HCT116 (cell line): Measurements from ENCODE around the gene PCSK2.

Experiments used
- EZH2 ChIP-seq: fragments of 200-600 bp; sonication (generic); IDR thresholded peaks from 2 replicates; pipeline ENCODE4 v1.6.1; 2017; ENCODE audit warnings: antibody characterized with exemption, mixed run types
- EZH2phosphoT487 ChIP-seq: fragments of 200-600 bp; IDR thresholded peaks from 2 replicates; pipeline ENCODE4 v1.6.1; 2018; ENCODE audit warnings: antibody characterized with exemption, borderline replicate concordance
- POLR2AphosphoS5 ChIP-seq: IDR thresholded peaks from 2 replicates; pipeline ENCODE4 v1.6.1; 2011; ENCODE audit warnings: mild to moderate bottlenecking, low read depth, low read length, moderate library complexity
- SP1 ChIP-seq: IDR thresholded peaks from 2 replicates; pipeline ENCODE4 v1.6.1; 2012; ENCODE audit warnings: low read depth
- ZNF274 ChIP-seq: fragments of 200-500 bp; sonication (Bioruptor generic); IDR thresholded peaks from 2 replicates; pipeline ENCODE4 v1.6.1; 2014; ENCODE audit warnings: mild to moderate bottlenecking, low read depth, low read length, inconsistent platforms
- TF ChIP-seq, protein P1 (sequence below), 3 experiments: fragments of 200-600 bp in 1 of 3; sonication (generic) in 1 of 3; IDR thresholded peaks in 2 of 3; conservative IDR thresholded peaks in 1 of 3; 2 replicates each; pipeline ENCODE4 v1.5.1; 2012 to 2017; ENCODE audit warnings: low read depth in 2 of 3, low read length in 2 of 3, antibody characterized with exemption in 1 of 3, borderline replicate concordance in 1 of 3, control low read depth in 1 of 3, mild to moderate bottlenecking in 1 of 3, mixed read lengths in 1 of 3, mixed run types in 1 of 3, moderate library complexity in 1 of 3; ENCODE audit not compliant: insufficient read depth in 1 of 3

DNA sequence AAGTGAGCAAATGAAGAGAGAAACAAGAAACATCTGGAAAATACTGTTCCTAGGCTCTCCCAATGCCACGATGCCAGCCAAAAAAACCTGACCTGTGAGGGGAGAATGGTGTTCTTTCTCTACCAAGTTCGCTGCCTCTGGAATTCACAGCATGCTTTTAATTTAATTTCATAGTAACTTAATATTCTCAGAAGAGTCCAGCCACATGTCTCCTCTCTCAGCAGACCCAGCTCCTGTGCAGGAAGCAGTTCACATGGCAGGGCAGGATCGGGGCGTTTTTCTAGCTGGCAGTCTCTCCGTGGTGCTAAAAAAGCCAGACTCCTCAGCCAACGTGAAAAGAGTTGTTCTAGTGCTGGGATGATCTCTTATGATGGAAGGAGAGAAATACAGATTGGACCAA lies 246.8 kb downstream of the PCSK2 start:
- TF ChIP-seq, protein P1, sequence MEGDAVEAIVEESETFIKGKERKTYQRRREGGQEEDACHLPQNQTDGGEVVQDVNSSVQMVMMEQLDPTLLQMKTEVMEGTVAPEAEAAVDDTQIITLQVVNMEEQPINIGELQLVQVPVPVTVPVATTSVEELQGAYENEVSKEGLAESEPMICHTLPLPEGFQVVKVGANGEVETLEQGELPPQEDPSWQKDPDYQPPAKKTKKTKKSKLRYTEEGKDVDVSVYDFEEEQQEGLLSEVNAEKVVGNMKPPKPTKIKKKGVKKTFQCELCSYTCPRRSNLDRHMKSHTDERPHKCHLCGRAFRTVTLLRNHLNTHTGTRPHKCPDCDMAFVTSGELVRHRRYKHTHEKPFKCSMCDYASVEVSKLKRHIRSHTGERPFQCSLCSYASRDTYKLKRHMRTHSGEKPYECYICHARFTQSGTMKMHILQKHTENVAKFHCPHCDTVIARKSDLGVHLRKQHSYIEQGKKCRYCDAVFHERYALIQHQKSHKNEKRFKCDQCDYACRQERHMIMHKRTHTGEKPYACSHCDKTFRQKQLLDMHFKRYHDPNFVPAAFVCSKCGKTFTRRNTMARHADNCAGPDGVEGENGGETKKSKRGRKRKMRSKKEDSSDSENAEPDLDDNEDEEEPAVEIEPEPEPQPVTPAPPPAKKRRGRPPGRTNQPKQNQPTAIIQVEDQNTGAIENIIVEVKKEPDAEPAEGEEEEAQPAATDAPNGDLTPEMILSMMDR (IDR thresholded peaks at IDR 0.05 in 2 of 3, conservative IDR thresholded peaks at IDR 0.05 in 1 of 3; ENCODE audit: borderline replicate concordance in 1 of 3, insufficient read depth in 1 of 3, low read depth in 2 of 3, low read length in 2 of 3), result no peak
- TF ChIP-seq POLR2AphosphoS5, result no peak
- no peak for TF ChIP-seq SP1
- TF ChIP-seq ZNF274, result no peak
- no peak for TF ChIP-seq EZH2
- TF ChIP-seq EZH2phosphoT487, result no peak
